Activated CD8-positive, alpha-beta memory T cell treated with anti-CD3 and anti-CD28 coated beads, Interleukin-2, amount 50 U/mL, for 24 hours (primary cell): ENCODE measurements around the gene SAPCD2.

Experiments
- DNase-seq: peaks from one replicate; pipeline ENCODE4 v3.0.0-alpha.2; 2020; ENCODE audit errors: extremely low read depth

Gene SAPCD2

DNA sequence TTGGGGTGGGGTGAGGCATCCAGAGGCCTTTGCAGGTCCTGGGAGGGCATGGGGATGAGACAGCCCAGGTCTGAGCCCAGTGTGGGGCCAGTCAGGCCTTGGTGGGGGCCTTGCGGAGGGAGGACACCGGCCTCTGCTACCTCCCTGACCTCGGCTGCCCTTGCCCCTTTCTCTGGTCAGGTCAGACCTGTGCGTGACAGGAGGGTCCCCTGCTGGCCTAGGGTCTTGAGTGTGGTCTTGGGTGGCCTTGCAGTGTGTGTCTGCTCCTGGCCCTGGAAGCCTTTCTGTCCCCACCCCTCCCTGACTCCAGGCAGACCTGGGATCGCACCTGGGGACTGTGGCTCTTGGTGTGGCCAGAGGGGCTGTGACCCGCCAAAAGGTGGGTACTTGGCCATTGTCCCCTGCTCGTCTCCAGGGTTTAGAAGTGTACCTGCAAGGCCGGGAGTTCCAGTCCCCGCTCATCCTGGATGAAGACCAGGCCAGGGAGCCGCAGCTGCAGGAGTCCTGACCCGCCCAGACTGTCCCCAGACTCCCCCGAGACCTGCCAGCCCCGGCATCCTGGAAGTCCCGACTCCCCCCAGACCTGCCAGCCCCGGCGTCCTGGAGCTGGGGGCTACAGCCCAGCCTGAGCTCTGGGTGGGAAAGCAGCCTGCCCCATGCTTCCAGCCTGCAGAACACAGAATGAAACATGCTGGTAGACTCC is 12.0 kb upstream of the SAPCD2 start:
- DNase-seq = no peak

DNA sequence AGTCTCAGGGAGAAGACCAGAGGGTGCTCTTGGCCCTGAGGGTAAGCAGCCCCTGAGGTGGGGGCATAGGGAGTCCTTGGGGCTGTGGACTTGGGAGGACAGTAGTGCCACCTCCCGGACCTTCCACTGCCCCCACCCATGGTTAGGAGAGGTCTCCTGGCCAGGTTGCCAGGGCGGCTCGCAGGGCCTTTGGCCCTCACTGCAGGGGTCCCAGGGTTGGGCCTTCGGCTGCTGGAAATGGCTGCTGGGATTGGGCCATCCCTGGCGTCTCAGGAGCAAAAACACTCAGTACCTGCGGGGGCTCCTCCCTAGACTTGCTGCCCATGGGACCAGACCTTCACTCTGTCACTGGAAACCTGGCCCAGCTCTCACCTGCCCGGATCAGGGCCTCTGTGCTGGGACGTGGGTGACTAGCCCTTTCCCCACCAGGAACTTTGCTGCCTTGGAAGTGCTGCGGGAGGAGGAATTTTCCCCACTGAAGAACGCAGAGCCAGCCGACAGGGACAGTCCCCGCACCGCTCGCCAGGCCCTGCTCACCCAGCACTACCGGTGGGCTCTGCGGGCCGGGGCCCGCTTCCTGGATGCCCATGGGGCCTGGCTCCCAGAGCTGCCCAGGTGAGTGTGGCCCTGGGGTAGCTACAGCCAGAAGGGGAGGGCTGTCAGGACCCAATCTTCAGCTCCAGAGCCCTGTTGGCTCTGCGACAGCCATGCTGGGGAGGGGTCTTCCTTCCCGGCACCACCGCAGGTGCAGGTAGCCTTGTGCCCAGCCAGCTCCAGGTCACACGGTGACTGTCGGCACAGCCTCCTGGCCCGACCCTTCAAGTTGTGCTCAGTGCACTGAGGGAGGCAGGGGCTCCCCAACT is 10.1 kb upstream of the SAPCD2 start:
- DNase-seq = no peak

DNA sequence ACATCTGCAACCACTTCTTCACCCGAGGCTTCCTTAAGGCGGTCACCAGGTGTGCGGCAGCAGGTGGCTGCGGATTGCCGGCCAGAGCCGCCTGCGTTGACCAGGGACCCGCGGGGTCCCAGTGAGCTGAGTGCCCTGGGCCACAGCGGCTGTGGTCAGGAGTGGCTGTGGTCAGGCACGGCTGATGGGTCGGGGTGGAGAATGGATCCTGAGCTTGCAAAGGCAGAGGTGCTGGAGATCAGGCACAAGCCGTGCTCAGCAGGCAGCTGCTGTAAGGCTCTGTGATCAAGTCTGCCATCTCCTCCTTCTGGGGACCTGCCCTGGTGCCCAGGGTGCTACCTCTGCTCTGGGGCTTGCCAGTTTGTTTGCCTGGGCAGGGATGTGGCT is 9.0 kb upstream of the SAPCD2 start:
- no peak for DNase-seq

DNA sequence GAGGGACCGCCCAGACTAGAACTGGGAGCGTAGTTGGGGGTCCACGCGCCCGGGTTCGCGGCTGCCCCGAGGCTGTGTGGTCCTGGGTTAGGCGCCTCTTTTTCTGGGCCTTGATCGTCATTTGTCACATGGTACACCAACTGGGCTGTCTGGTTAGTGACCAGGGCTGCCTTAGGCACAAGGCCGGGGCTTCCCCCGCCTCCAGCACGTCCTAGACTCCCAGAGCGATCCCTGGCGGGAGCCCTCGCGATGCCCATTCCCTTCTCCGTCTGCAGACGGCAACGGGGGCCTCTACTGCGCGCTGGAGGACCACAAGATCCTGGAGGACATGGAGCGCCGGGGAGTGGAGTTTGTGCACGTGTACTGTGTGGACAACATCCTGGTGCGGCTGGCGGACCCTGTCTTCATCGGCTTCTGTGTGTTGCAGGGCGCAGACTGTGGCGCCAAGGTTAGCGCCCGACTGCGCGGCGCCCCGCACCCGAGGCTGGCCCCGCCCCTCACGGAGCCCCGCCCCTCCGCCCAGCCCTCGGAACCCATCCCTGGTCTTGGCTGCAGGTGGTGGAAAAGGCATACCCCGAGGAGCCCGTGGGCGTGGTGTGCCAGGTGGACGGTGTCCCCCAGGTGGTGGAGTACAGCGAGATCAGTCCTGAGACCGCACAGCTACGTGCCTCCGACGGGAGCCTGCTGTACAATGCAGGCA is 8.5 kb upstream of the SAPCD2 start:
- DNase-seq = no peak

DNA sequence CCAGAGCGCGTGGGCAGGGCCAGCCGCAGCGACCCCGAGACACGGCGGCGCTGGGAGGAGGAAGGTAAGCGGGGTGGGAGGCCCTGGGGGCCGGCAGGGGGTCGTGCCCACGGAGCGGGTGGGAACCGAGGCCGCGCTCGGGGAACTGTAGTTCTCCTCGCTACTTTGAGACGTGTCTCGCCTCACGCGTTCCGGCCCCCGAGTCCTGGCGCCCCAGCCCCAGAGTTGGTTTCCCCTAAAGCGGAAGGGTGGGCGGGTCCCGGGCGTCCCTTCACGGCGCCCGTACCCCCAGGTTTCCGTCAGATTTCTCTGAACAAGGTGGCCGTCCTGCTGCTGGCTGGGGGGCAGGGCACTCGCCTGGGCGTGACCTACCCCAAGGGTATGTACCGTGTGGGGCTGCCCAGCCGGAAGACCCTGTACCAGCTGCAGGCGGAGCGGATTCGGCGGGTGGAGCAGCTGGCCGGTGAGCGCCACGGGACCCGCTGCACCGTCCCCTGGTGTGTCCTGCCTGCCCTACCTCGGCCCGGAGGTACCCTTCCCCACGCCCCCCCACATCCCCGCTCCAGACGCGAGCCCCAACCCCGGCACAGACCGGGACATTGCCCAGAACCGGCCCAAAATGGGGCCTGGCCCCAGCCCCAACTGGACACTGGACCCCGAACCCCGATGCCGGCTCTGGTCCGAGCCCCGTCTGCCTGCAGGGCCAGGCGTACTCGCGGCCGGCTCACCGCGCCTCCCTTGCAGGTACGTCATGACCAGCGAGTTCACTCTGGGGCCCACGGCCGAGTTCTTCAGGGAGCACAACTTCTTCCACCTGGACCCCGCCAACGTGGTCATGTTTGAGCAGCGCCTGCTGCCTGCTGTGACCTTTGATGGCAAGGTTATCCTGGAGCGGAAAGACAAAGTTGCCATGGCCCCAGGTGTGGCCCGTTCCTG is 7.7 kb upstream of the SAPCD2 start:
- DNase-seq = no peak

DNA sequence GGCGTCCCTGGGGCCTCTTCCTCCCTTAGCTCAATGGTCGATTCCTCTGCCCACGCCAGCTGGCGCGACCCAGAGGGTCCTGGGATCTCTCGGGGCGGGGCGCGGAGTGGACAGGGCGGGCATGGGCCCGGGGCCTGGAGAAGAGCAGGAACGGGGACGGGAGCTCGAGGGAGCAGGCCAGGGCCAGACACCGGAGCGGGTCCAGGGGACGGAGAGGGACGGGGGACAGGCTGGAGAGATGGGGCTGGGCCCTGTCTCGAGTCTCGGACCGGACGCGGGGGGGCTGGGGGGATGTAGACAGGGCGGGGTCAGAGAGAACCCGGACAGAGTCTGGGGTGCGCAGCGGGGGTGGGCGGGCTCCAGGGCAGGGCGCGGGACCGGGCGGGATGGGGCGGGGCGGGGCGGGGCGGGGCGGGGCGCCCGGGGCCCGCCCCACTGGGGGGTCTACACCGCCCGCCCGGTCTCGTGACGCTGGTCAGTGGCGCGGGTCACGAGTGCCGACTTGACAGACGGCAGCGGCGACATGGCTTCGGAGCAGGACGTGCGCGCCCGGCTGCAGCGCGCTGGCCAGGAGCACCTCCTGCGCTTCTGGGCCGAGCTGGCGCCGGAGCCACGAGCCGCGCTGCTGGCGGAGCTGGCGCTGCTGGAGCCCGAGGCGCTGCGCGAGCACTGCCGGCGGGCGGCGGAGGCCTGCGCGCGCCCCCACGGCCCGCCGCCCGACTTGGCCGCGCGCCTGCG is 6.8 kb upstream of the SAPCD2 start, which contains the start of gene UAP1L1:
TSS of gene UAP1L1 (plus strand) at position 508 of the 738 bp plus-strand sequence. CDS start at position 524, 16 bp downstream.
- DNase-seq = no peak

DNA sequence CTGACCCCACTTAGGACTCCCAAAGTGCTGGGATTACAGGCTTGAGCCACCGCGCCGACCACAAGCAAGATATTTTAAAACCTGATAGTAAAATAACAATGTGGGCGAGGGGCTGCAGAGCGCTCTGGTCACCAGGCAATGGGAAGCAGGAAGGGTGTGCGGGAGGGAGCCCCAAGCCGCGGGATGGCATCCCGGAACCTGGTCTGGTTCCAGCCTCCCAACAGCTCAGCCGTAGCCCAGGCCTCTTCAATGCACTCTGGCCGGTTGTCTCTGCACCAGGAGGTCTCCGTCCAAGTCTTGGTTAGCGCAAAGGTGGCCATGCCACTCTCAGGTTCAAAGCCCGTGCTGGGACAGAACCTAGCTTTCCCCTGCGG is 6.3 kb upstream of the SAPCD2 start:
- DNase-seq = no peak

DNA sequence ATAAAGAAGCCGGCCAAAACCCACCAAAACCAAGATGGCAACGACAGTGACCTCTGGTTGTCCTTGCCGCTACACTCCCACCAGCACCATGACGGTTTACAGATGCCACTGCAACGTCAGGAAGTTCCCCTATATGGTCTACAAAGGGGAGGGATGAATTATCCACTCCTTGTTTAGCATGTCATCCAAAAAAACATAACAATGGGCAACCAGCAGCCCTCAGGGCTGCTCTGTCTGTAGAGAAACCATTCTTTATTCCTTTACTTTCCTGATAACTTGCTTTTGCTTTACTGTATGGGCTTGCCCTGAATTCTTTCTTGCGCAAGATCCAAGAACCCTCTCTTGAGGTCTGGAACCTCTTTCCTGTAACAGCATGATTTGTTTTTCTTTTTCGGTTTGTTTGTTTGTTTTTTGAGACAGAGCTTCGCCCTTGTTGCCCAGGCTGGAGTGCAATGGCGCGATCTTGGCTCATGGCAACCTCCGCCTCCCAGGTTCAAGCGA is 5.0 kb upstream of the SAPCD2 start:
- no peak for DNase-seq

DNA sequence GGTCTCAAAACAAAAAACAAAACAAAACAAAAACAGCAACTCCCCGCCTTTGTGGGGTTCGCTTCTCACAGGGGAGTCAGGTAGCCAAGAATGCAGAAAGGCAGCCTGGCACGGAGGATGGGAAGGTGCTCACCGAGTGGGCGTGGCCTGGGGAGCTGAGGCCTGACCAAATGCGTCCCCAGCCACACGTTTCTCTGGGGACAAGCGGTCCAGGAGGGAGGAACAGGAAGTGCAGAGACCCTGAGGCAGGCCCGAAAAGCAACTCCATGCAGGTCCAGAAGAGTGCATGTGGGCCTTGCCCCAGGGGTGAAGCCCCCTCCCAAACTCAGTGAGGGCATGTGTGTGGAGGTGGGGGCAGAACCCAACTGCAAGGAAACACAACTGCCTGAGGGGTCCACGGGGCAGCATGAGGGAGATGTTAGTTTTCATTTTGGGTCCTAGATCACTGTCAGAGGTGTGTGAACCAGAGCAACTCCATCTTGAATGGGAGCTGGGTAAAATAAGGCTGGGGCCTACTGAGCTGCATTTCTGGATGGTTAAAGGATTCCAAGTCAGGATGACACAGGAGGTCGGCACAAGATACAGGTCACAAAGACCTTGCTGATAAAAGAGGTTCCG is 4.4 kb upstream of the SAPCD2 start:
- DNase-seq = no peak

DNA sequence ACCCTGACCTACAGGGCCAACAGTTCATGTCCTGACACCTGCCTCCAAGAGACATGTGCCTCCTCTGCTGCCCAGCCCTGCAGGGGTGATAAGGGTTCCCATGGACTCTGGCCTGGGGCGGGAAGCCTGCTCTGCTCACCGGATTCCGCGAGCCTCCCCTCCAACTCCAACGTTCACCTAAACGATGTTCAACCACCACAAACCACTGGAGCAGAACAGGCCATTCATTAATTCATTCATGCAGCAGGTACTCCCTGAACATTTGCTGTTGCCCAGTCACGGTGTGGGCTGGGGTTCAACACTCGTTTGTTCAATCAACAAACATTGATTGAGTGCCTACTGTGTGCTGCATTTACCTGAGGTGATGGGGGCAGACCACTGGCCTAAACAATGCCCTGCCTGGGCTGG is 3.6 kb upstream of the SAPCD2 start:
- DNase-seq = no peak

DNA sequence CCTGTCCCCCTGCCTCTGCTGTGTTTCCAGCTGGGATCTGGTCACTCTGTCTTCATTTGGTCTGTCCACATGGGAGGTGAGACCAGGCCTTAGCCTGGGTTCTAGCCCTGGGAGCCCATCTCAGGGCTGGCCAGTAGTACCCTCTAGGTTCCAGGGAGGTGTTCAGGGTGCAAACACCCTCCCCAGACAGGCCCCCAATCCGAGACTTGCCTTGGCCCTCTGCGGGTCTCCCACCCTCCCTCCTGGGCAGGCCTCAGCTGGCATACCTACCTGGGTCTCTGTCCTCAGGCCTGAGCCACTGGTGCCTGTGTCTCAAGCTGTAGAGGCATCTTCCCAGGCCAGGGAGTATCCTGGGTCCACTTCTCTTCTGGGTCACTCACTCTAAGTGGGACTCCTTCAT is 925 bp upstream of the SAPCD2 start:
- no peak for DNase-seq

DNA sequence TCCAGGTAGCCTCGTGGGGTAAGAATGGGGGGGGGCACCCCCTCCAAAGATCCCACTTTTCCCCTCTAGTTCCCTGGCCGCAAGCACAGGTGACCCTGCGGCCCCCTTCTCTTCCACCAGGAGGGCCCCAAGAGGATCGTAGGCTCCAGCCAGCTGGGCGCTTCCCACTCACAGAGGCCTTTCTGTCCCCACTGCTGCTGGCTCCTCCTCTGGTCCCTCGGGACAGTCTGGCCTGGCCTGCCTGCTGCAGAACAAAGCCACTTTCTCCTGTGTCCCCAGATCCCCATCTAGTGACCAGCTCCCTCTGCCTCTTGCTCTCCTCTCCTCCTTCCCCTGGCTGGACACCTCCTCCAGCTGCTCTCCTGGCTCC is 534 bp upstream of the SAPCD2 start:
- no peak for DNase-seq

DNA sequence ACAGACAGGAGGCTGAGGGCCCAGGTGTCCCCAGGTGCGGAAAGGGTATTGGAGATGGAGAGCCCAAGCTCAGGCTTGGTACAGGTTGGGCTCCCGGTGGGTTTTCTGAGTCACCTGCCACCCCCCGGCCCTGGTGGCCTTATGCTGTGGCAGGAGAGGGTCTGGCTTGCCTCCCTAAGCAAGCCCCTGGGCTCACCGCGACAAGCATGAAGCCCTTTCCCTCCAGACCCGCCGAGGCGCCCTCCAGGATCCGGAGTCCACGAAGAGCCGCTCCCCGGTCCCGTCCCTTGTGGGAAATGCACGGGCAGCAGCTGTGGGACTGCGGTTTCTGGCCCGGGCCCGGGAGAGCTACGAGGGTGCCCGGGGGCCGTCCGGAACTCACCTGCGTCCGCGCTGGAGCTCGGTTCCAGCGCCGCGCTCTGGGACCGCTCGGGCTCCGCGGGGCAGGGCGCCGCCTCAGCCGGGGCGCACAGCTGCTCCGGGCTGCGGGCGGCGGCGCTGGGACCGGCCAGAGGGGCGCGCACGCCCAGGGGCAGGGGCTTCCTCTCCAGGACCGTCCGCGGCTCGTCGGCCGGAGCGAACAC is 757 bp downstream of the SAPCD2 start:
- no peak for DNase-seq

DNA sequence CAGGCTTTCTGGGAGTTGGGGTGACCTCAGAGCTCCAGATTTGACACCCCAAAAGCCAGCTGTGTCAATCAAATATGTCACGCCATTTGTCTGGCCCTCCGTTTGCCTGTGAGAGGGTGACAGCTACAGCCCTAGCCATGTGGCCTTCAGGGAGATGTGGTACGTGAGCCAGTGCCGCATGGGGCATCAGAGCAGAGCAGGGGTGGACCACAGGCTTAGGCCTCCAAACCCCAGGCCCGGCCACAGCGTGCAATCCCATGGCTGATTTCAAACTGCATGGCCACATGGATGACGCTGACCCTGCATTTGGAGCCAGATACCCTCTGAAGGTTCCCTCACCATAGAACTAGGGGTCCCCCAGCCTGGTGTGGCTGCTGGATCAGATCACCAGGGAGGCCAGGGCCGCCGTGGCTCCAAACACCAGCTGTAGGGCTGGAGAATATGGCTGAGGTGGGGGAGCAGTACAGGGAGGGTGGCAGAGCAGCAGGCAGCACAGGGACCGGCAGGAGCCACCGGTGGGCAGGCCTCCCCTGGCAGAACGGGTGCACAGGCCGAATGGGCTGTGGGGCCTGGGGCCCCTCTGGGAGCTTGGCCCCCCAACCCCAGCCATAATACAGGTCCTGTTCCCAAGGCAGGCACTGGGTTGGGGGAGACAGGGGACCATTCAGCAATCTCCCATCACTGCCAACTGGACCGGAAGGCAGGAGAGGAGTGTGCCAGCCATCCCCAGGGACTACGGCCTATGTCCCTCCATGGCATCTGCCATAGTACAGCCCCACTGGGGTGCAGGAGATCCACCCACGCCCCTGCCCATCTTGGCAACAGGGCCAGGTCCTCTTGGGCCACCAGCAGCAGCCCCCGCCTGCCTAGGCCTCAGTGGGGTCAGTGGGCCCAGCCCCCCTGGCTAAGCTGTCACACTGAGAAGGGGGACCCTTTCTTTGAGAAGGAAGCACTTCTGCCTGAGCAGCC is 1.5 kb downstream of the SAPCD2 start:
- DNase-seq = no peak

DNA sequence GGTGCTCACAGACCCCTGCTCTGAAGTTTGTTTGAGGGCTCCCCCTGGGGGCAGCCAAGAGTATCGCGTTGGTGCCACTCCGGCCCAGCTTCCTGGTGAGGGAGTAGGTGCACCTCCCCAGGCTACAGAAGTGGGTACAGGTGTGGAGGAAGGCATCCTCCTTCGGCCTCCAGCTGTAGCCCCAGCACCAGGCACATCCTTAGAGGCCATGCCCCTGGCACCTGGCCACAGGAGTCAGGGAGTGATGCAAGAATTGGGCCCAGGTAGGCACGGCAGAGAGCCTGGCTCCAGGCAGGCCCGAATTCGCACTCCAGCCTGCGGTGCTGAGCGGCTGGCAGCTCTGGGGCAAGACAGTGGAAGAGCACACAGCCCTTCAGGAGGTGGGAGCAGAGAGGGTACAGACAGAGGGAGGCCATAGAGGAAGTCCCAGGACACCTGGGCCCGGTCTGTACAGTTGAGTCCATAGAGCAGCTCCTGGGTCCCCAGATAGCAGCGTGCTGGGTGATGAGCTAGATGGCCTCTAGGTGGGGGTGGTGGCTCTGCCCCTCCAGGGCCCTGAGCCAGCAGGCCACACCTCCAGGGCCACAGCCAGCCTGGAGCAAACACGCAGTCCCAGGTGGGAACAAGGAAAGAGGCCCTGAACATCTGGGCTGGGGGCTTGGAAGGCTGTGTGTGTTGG is 2.4 kb downstream of the SAPCD2 start:
- DNase-seq = peak; percentile 63

DNA sequence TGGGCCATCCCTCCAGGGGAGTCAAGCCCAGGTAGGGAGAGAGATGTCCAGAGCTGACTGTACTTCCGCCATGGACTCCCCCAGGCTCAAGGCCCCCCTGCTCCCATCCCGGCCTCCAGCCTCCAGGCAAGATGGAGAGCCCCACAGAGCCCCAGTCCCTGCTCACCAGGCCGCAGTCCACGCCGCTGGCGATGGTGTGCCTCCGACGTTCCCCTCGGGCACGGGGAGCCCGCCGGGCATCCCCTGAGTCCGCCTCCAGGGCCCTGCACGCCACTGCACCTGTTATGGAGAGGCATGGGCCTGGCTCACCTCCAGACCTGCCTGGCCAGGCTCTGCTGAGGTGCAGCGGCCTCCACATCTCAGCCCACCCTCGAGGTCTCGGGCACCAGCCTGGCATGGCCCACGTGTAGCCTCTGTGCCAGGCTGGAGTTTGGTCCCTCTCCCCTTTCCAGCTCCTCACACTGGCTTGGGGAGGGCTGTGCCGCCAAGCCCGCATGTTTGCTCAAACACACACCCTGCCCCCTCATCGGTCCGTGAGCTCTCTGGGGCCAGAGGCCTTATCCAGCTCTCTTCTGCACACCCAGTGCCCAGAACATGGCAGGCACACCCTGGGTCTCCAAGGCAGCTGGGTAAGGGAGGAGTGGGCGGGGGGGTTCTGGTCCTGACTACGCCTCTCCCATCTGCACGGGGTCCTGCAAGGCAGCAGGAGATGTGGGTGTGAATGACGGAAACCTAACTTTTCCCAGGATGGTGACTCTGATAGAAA is 4.1 kb downstream of the SAPCD2 start:
- no peak for DNase-seq

DNA sequence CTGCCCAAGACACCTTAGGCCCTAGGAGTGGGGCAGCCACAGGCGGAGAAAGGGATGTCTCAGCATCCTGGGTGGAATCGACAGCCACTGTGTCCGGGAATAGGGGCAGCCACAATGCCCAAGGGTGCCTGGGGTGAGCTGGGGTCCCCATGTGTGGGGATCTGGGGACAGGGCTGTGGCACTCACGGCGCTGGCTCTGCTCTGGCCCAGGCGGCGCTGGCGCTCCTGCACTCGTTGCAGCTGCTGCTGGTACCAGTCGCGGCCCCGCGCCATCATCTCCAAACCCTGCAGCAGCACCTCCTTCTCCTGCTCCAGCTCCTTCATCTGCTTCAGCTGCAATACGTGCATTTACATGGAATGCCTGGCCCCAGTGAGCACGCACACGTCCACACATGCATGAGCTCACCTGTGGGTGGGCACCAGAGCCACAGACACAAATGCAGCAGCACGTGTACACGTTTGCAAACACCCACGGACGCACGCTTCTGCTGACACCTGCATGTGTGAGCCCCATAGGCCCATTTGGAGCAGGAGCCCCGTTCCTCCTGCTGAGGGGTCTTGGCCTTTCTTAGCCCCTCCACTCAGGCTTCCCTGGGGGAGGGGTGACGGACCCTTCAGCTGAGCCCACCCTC is 4.9 kb downstream of the SAPCD2 start:
- DNase-seq = no peak
